GM19193 (cell line): ENCODE measurements around the gene CAPN12.
A peak's percentile ranks its signal among the peaks of the same experiment; 100 is the strongest.

Experiments
- POLR2A ChIP-seq: IDR thresholded peaks from 4 replicates; pipeline ENCODE4 v1.6.1; 2011; ENCODE audit not compliant: insufficient read depth, insufficient read length; ENCODE audit errors: extremely low read depth

CAPN12 gene

GRCh38 chr19:38695832-38696728 lies 48.2 kb downstream of the CAPN12 start:
- TF ChIP-seq POLR2A, result no peak

- no peak for TF ChIP-seq POLR2A
These were observed 49.0 kb downstream of the CAPN12 start for GRCh38 chr19:38695317-38695683.

GRCh38 chr19:38693380-38694223 lies 50.7 kb downstream of the CAPN12 start:
- TF ChIP-seq POLR2A, result no peak

- TF ChIP-seq POLR2A, result no peak
These were observed 51.6 kb downstream of the CAPN12 start for GRCh38 chr19:38692458-38693379.

GRCh38 chr19:38691938-38692457 lies 52.3 kb downstream of the CAPN12 start:
- TF ChIP-seq POLR2A, result no peak

GRCh38 chr19:38690832-38691231 lies 53.4 kb downstream of the CAPN12 start:
- no peak for TF ChIP-seq POLR2A

- TF ChIP-seq POLR2A, result no peak
These were observed 54.1 kb downstream of the CAPN12 start for GRCh38 chr19:38690146-38690545.

GRCh38 chr19:38687837-38688378 lies 56.4 kb downstream of the CAPN12 start:
- TF ChIP-seq POLR2A, result no peak

- peak; percentile 45 for TF ChIP-seq POLR2A
These were observed 57.8 kb downstream of the CAPN12 start for GRCh38 chr19:38686530-38686888.

GRCh38 chr19:38685666-38686529 lies 58.4 kb downstream of the CAPN12 start:
- TF ChIP-seq POLR2A, result no peak

GRCh38 chr19:38684862-38685665 lies 59.2 kb downstream of the CAPN12 start:
- no peak for TF ChIP-seq POLR2A

- TF ChIP-seq POLR2A, result no peak
These were observed 60.0 kb downstream of the CAPN12 start for GRCh38 chr19:38684078-38684861.

GRCh38 chr19:38683393-38684077 lies 60.7 kb downstream of the CAPN12 start:
- no peak for TF ChIP-seq POLR2A
